A549 treated with Mapracorat at 1 μM for 4 hours (cell line): Measurements from ENCODE around the gene GRAMD2B. TPM values are rescaled to one million over a fixed set of nuclear protein-coding genes. Genes with fewer than 3 reads are reported as not detected.

Experiments
- total RNA-seq: library from RNA; stranded (reverse); fragments of 200-300 nt; extraction: Qiagen RNA extraction; gene quantifications from 5 replicates; pipeline ENCODE4 v1.2.3, GENCODE V29; 2022

The GRAMD2B gene
- 0.84 to 1.8 TPM (median 1.1 TPM) in 5 replicates for total RNA-seq

GRCh38 chr5:126422994-126423788 lies at the start of gene GRAMD2B:
TSS of gene GRAMD2B (plus strand) at chr5:126423409. CDS start at chr5:126423607, 198 bp downstream.

Other genes starting within 250 kb of the GRAMD2B start
- gene ALDH7A1, start 171.8 kb downstream of the GRAMD2B start, total RNA-seq = 67.2 to 79.7 TPM (median 75.2 TPM) in 5 replicates
- gene PHAX, start 177.5 kb downstream of the GRAMD2B start, total RNA-seq = 46.9 to 64.8 TPM (median 47.8 TPM) in 5 replicates